Smooth muscle cell (in vitro differentiated cells): Measurements from ENCODE around the gene DMTF1. TPM values are rescaled to one million over a fixed set of nuclear protein-coding genes. Genes with fewer than 3 reads are reported as not detected.
"Not testable (repeated sequence)": the region's sequence is repeated elsewhere in the genome, so short reads cannot be mapped to it uniquely, and the experiment has no call there.

Experiments used
- DNase-seq: peaks from one replicate; lab custom pipeline; 2025; ENCODE audit not compliant: unreplicated experiment; lab: John Stamatoyannopoulos, UW
- H2AFZ ChIP-seq: fragments of 200-600 bp; sonication (generic); 2 replicates; pipeline ENCODE4 v1.6.0; 2016; ENCODE audit warnings: antibody characterized with exemption, low read depth, mild to moderate bottlenecking
- H3F3A ChIP-seq: fragments of 200-600 bp; sonication (generic); 2 replicates; pipeline ENCODE4 v1.6.0; 2017; ENCODE audit warnings: antibody characterized with exemption, low read depth
- H3K27ac ChIP-seq: fragments of 200-600 bp; sonication (generic); 2 replicates; pipeline ENCODE4 v1.5.1; 2016; ENCODE audit warnings: low read depth, mild to moderate bottlenecking
- H3K27me3 ChIP-seq: fragments of 200-600 bp; sonication (generic); 2 replicates; pipeline ENCODE4 v1.6.1; 2016; ENCODE audit warnings: low read depth, mild to moderate bottlenecking
- H3K36me3 ChIP-seq: fragments of 200-600 bp; sonication (generic); 2 replicates; pipeline ENCODE4 v1.5.1; 2016; ENCODE audit warnings: low read depth
- H3K4me1 ChIP-seq: fragments of 200-600 bp; sonication (generic); 2 replicates; pipeline ENCODE4 v1.5.1; 2016; ENCODE audit warnings: low read depth
- H3K4me2 ChIP-seq: fragments of 200-600 bp; sonication (generic); 2 replicates; pipeline ENCODE4 v1.6.0; 2016; ENCODE audit warnings: mild to moderate bottlenecking
- H3K4me3 ChIP-seq: fragments of 200-600 bp; sonication (generic); 2 replicates; pipeline ENCODE4 v1.5.1; 2016; ENCODE audit warnings: mild to moderate bottlenecking
- H3K79me2 ChIP-seq: fragments of 200-600 bp; sonication (generic); 2 replicates; pipeline ENCODE4 v1.6.0; 2016; ENCODE audit warnings: low read depth, mild to moderate bottlenecking
- H3K9ac ChIP-seq: fragments of 200-600 bp; sonication (generic); 2 replicates; pipeline ENCODE4 v1.6.0; 2016; ENCODE audit warnings: low read depth
- H3K9me3 ChIP-seq: fragments of 200-600 bp; sonication (generic); replicated peaks from 2 replicates; pipeline ENCODE4 v1.5.1; 2016; ENCODE audit warnings: low read depth
- H4K20me1 ChIP-seq: fragments of 200-600 bp; sonication (generic); 2 replicates; pipeline ENCODE4 v1.6.0; 2016; ENCODE audit warnings: low read depth
- WGBS: methylation state at CpG from one replicate; pipeline ENCODE4 v1.1.7; 2016; ENCODE audit warnings: low lambda C conversion rate; 5-methylcytosine and 5-hydroxymethylcytosine counted together
- polyA plus RNA-seq: library from polyadenylated mRNA; unstranded; fragments of >200 nt; fragmentation: Nextera tagmentation; extraction: Ambion mirVana; gene quantifications from 2 replicates; pipeline ENCODE4 v1.2.1, GENCODE V29; 2016
- total RNA-seq: library from RNA; depleted of rRNA; stranded (reverse); fragments of >200 nt; gene quantifications from 2 replicates; pipeline ENCODE4 v1.2.3, GENCODE V29; 2014
- TF ChIP-seq, protein P1 (sequence below): fragments of 200-600 bp; sonication (generic); IDR thresholded peaks from 2 replicates; pipeline ENCODE4 v1.5.1; 2017; ENCODE audit warnings: borderline replicate concordance, mild to moderate bottlenecking, antibody characterized with exemption; ENCODE audit not compliant: insufficient read depth, poor library complexity, severe bottlenecking

The DMTF1 gene
- total and polyA plus RNA-seq, 2 experiments from 2014 or later = 31.7 to 109 TPM

DNA sequence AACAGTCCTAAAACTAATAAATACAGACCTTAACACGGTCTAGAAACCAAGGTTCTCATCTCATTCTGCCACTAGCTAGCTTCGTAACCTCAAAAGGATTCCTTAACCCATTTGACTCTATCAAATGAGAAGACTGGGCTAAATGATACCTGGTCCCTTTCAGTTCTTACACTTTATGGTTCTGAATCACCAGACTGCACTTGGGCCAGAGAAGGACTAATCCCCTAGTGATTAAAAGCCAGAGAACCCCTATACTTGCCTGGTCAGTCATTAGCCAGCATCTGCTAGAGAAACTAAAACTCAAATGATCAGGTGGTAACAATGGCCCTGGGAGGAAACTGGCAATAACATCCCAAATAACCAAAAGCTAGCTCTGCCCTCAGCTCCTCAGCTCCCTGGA is 50.5 kb downstream of the DMTF1 start:
- H3K79me2 ChIP-seq = peaks cover 68% of the 10 kb centered on the region

DNA sequence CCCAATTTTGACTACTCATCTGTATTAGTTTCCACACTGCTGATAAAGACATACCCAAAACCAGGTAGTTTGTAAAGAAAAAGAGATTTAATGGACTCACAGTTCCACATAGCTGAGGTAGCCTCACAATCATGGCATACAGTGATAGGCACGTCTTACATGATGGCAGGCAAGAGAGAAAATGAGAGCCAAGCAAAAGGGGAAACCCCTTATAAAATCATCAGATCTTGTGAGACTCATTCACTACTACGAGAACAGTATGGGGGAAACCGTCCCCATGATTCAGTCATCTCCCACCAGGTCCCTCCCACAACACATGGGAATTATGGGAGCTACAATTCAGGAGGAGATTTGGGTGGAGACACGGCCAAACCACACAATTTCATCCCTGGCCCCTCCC is 51.7 kb downstream of the DMTF1 start:
- H3K27me3 ChIP-seq, H4K20me1 ChIP-seq, H3K27ac ChIP-seq, H3K4me3 ChIP-seq, H3K9ac ChIP-seq, H3K4me2 ChIP-seq, H3K4me1 ChIP-seq, H2AFZ ChIP-seq, DNase-seq, H3K9me3 ChIP-seq, H3K36me3 ChIP-seq: not testable (repeated sequence)
- Histone ChIP-seq H3K79me2 (peaks cover 76% of the 10 kb centered on the region), H3F3A (peaks cover 13% of the 10 kb centered on the region)
- 98% methylated on average over 4 of the region's 4 CpGs for WGBS

More for the DNA sequence above, 50.5 kb downstream of the DMTF1 start:
- Histone ChIP-seq H3K9me3 (peaks cover 6% of the 10 kb centered on the region), H3K27ac (no peak overlapping the region), H3K4me2 (no peak overlapping the region), H3K27me3 (no peaks in the 10 kb centered on the region), H2AFZ (no peak overlapping the region), H3K4me3 (no peak overlapping the region), H3K36me3 (peaks cover 14% of the 10 kb centered on the region), H3F3A (peaks cover 23% of the 10 kb centered on the region), H4K20me1 (no peaks in the 10 kb centered on the region), H3K9ac (no peak overlapping the region), H3K4me1 (peaks cover 6% of the 10 kb centered on the region)
- TF ChIP-seq, protein P1, sequence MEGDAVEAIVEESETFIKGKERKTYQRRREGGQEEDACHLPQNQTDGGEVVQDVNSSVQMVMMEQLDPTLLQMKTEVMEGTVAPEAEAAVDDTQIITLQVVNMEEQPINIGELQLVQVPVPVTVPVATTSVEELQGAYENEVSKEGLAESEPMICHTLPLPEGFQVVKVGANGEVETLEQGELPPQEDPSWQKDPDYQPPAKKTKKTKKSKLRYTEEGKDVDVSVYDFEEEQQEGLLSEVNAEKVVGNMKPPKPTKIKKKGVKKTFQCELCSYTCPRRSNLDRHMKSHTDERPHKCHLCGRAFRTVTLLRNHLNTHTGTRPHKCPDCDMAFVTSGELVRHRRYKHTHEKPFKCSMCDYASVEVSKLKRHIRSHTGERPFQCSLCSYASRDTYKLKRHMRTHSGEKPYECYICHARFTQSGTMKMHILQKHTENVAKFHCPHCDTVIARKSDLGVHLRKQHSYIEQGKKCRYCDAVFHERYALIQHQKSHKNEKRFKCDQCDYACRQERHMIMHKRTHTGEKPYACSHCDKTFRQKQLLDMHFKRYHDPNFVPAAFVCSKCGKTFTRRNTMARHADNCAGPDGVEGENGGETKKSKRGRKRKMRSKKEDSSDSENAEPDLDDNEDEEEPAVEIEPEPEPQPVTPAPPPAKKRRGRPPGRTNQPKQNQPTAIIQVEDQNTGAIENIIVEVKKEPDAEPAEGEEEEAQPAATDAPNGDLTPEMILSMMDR = no peak
- DNase-seq = no peak
- WGBS = 100% methylated on average over 2 of the region's 2 CpGs

DNA sequence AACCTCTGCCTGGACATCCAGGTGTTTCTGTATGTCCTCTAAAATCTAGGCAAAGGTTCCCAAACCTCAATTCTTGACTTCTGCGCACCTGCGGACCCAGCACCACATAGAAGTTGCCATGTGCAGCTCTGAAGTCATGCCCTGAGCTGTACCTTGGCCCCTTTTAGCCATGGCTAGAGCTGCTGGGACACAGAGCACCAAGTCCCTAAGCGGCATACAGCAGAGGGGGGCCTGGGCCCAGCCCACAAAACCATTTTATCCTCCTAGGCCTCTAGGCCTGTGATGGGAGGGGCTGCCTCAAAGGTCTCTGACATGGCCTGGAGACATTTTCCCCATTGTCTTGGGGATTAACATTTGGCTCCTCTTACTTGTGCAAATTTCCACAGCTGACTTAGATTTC is 52.7 kb downstream of the DMTF1 start:
- Histone ChIP-seq H3K27ac (no peak overlapping the region), H3K9ac (no peak overlapping the region), H3K4me1 (peaks cover 6% of the 10 kb centered on the region), H3F3A (peaks cover 13% of the 10 kb centered on the region), H3K4me3 (no peak overlapping the region), H3K79me2 (peaks cover 78% of the 10 kb centered on the region), H3K36me3 (peaks cover 5% of the 10 kb centered on the region), H3K9me3 (peaks cover 6% of the 10 kb centered on the region), H3K4me2 (no peak overlapping the region), H3K27me3 (no peaks in the 10 kb centered on the region), H4K20me1 (no peaks in the 10 kb centered on the region), H2AFZ (no peak overlapping the region)
- TF ChIP-seq, protein P1 = no peak
- no peak for DNase-seq
- WGBS = 69% methylated on average over 3 of the region's 3 CpGs

GRCh38 chr7:87205701-87206100 is 53.4 kb downstream of the DMTF1 start:
- H2AFZ ChIP-seq, H3K36me3 ChIP-seq, H3K9me3 ChIP-seq, H3K4me2 ChIP-seq, DNase-seq, H3K27me3 ChIP-seq, H4K20me1 ChIP-seq, H3K9ac ChIP-seq, H3K27ac ChIP-seq, H3K4me3 ChIP-seq: not testable (repeated sequence)
- peaks cover 10% of the 10 kb centered on the region for H3F3A ChIP-seq
- H3K79me2 ChIP-seq = peaks cover 74% of the 10 kb centered on the region
- whole genome bisulfite sequencing = 97% methylated on average over 3 of the region's 3 CpGs
- H3K4me1 ChIP-seq = peaks cover 11% of the 10 kb centered on the region

- DNase-seq = no peak
- TF ChIP-seq, protein P1 = no peak
Measured at GRCh38 chr7:87206361-87206760, 54.1 kb downstream of the DMTF1 start.

More at GRCh38 chr7:87206361-87206760, 54.1 kb downstream of the DMTF1 start:
- Histone ChIP-seq H2AFZ (no peak overlapping the region), H3K27ac (no peak overlapping the region), H3K9me3 (peaks cover 6% of the 10 kb centered on the region), H3K79me2 (peaks cover 70% of the 10 kb centered on the region), H3K4me1 (peaks cover 8% of the 10 kb centered on the region), H3K27me3 (no peaks in the 10 kb centered on the region), H3K36me3 (peaks cover 5% of the 10 kb centered on the region), H3K4me3 (no peak overlapping the region), H4K20me1 (peaks cover 11% of the 10 kb centered on the region), H3K9ac (no peak overlapping the region), H3F3A (peaks cover 8% of the 10 kb centered on the region), H3K4me2 (no peak overlapping the region)
- WGBS = 84% methylated on average over 1 of the region's 1 CpG
